ENCODE measurements around the gene UNC80. TPM values are rescaled to one million over a fixed set of nuclear protein-coding genes. Genes with fewer than 3 reads are reported as not detected.

Gene UNC80
- total RNA-seq, 2 donors from 2014 or later: not detected

GRCh38 chr2:209878701-209879100 lies 107.1 kb downstream of the UNC80 start:
- DNase-seq (ENCODE audit: low spot score): no peak
- intact Hi-C loops (cut with DNase I): no loop called here

- intact Hi-C loops (cut with DNase I): no loop called here
These were observed 129.0 kb downstream of the UNC80 start for GRCh38 chr2:209900638-209901037.

GRCh38 chr2:209901172-209901571 lies 129.5 kb downstream of the UNC80 start:
- intact Hi-C loops (cut with DNase I): no loop called here
- no peak for DNase-seq (ENCODE audit: low spot score)

More at GRCh38 chr2:209900638-209901037, 129.0 kb downstream of the UNC80 start:
- no peak for DNase-seq (ENCODE audit: low spot score)

GRCh38 chr2:209905691-209906090 lies 134.1 kb downstream of the UNC80 start:
- intact Hi-C loops (cut with DNase I): no loop called here
- DNase-seq (ENCODE audit: low spot score): no peak

GRCh38 chr2:209907746-209908145 lies 136.1 kb downstream of the UNC80 start:
- no peak for DNase-seq (ENCODE audit: low spot score)
- intact Hi-C loops (cut with DNase I): no loop called here

- DNase-seq (ENCODE audit: low spot score): no peak
- intact Hi-C loops (cut with DNase I): no loop called here
These were observed 136.9 kb downstream of the UNC80 start for GRCh38 chr2:209908511-209908910.

GRCh38 chr2:209911486-209911885 lies 139.9 kb downstream of the UNC80 start:
- no peak for DNase-seq (ENCODE audit: low spot score)
- intact Hi-C loops (cut with DNase I): no loop called here

GRCh38 chr2:209913786-209914345 lies 142.2 kb downstream of the UNC80 start:
- no peak for DNase-seq (ENCODE audit: low spot score)
- intact Hi-C loops (cut with DNase I): no loop called here

- DNase-seq (ENCODE audit: low spot score): no peak
- intact Hi-C loops (cut with DNase I): no loop called here
These were observed 145.6 kb downstream of the UNC80 start for GRCh38 chr2:209917154-209917771.

- DNase-seq (ENCODE audit: low spot score): no peak
- intact Hi-C loops (cut with DNase I): no loop called here
These were observed 146.6 kb downstream of the UNC80 start for GRCh38 chr2:209918251-209918650.

GRCh38 chr2:209922116-209922515 lies 150.5 kb downstream of the UNC80 start:
- DNase-seq (ENCODE audit: low spot score): no peak
- intact Hi-C loops (cut with DNase I): no loop called here

- no peak for DNase-seq (ENCODE audit: low spot score)
- intact Hi-C loops (cut with DNase I): no loop called here
These were observed 157.7 kb downstream of the UNC80 start for GRCh38 chr2:209929369-209929768.

GRCh38 chr2:209933499-209934483 lies 162.2 kb downstream of the UNC80 start:
- DNase-seq (ENCODE audit: low spot score): no peak
- intact Hi-C loops (cut with DNase I): no loop called here

GRCh38 chr2:209936106-209936666 lies 164.6 kb downstream of the UNC80 start:
- intact Hi-C loops (cut with DNase I): no loop called here
- no peak for DNase-seq (ENCODE audit: low spot score)

- intact Hi-C loops (cut with DNase I): no loop called here
- DNase-seq (ENCODE audit: low spot score): no peak
These were observed 166.3 kb downstream of the UNC80 start for GRCh38 chr2:209937893-209938292.

GRCh38 chr2:209938906-209939305 lies 167.3 kb downstream of the UNC80 start:
- no peak for DNase-seq (ENCODE audit: low spot score)
- intact Hi-C loops (cut with DNase I): no loop called here

GRCh38 chr2:209940936-209941335 lies 169.3 kb downstream of the UNC80 start:
- intact Hi-C loops (cut with DNase I): no loop called here
- no peak for DNase-seq (ENCODE audit: low spot score)

GRCh38 chr2:209942426-209942825 lies 170.8 kb downstream of the UNC80 start:
- no peak for DNase-seq (ENCODE audit: low spot score)
- intact Hi-C loops (cut with DNase I): no loop called here

- intact Hi-C loops (cut with DNase I): no loop called here
- DNase-seq (ENCODE audit: low spot score): no peak
These were observed 171.4 kb downstream of the UNC80 start for GRCh38 chr2:209942936-209943605.

All from posterior vena cava (tissue), 2 donors.